HCT116 (cell line): ENCODE results near the gene MPP2. TPM values are rescaled to one million over a fixed set of nuclear protein-coding genes. Genes with fewer than 3 reads are reported as not detected.

ENCODE experiments used
- ATAC-seq: fragments of 200-7000 bp; cut with Tn5 transposase; 2 replicates; pipeline ENCODE4 v1.9.1; 2020; ENCODE audit warnings: mild to moderate bottlenecking, moderate library complexity
- BruUV-seq: library from RNA; stranded (reverse); fragments of 400-500 nt; replicated peaks from 2 replicates; lab custom pipeline; 2021; lab: Mats Ljungman, UMichigan
- CTCF ChIA-PET: fragments of 300-600 bp; sonication (Branson Sonifier 250); formaldehyde crosslinking; loops from one replicate; lab custom pipeline; 2021; ENCODE audit warnings: antibody characterized with exemption; lab: Charles Lee
- POLR2A ChIA-PET: fragments of 300-600, 350-600 bp; sonication (Branson Sonifier 250); formaldehyde crosslinking; loops from one replicate; lab custom pipeline; 2021; ENCODE audit warnings: antibody characterized with exemption; lab: Charles Lee
- RAD21 ChIA-PET, 2 experiments: fragments of 300-600 bp; sonication (Branson Sonifier 250); formaldehyde crosslinking; loops; one replicate each; lab custom pipeline; 2023; ENCODE audit warnings: low total read pairs in 2 of 2; ENCODE audit not compliant: uncharacterized antibody in 2 of 2, unreplicated experiment in 2 of 2, low non-redundant PET in 1 of 2; lab: Charles Lee
- DNase-seq: peaks from one replicate; pipeline ENCODE4 v3.0.0-alpha.2; 2010; ENCODE audit warnings: low read depth, low spot score
- H2AFZ ChIP-seq: fragments of 200-600 bp; shearing (Covaris generic), sonication (generic); 2 replicates; pipeline ENCODE4 v1.6.1; 2017; ENCODE audit warnings: low read depth, mixed run types, mixed read lengths, antibody characterized with exemption, low read length; ENCODE audit not compliant: poor library complexity, severe bottlenecking
- H3K27ac ChIP-seq: 2 replicates; pipeline ENCODE4 v1.5.1; 2012; ENCODE audit warnings: low read depth, low read length
- H3K27me3 ChIP-seq: fragments of 200-600 bp; sonication (generic); 2 replicates; pipeline ENCODE4 v1.6.1; 2016; ENCODE audit warnings: mixed run types, low read length, mixed read lengths; ENCODE audit not compliant: insufficient read depth
- H3K36me3 ChIP-seq, 2 experiments: fragments of 200-500 bp in 1 of 2; fragments of 200-600 bp in 1 of 2; sonication (Bioruptor generic) in 1 of 2; sonication (generic) in 1 of 2; 2 replicates each; pipeline versions ENCODE4 v1.5.1 to v1.6.1; 2014 to 2016; ENCODE audit warnings: low read length in 2 of 2, inconsistent platforms in 1 of 2, mixed read lengths in 1 of 2, mixed run types in 1 of 2; ENCODE audit not compliant: insufficient read depth in 2 of 2, control insufficient read depth in 1 of 2
- H3K4me1 ChIP-seq, 2 experiments: fragments of 200-600 bp in 1 of 2; sonication (generic) in 1 of 2; 2 replicates each; pipeline versions ENCODE4 v1.5.1 to v1.6.1; 2012 to 2017; ENCODE audit warnings: low read length in 2 of 2, inconsistent platforms in 1 of 2, mild to moderate bottlenecking in 1 of 2, mixed read lengths in 1 of 2, mixed run types in 1 of 2, moderate library complexity in 1 of 2; ENCODE audit not compliant: insufficient read depth in 2 of 2, control insufficient read depth in 1 of 2
- H3K4me2 ChIP-seq: fragments of 200-600 bp; sonication (generic); 2 replicates; pipeline ENCODE4 v1.6.1; 2017; ENCODE audit warnings: mixed run types, low read length, mixed read lengths
- H3K4me3 ChIP-seq, 2 experiments: fragments of 200-600 bp in 1 of 2; sonication (generic) in 1 of 2; replicated peaks in 1 of 2; 2 replicates each; pipeline ENCODE4 v1.5.1; 2011 to 2016; ENCODE audit warnings: low read length in 2 of 2, control low read depth in 1 of 2, low read depth in 1 of 2, mild to moderate bottlenecking in 1 of 2, mixed read lengths in 1 of 2, mixed run types in 1 of 2
- H3K79me2 ChIP-seq: fragments of 200-600 bp; sonication (generic); 2 replicates; pipeline ENCODE4 v1.6.1; 2017; ENCODE audit warnings: mild to moderate bottlenecking, mixed run types, low read length, moderate library complexity, mixed read lengths; ENCODE audit not compliant: insufficient read depth
- H3K9ac ChIP-seq: fragments of 200-600 bp; sonication (generic); 2 replicates; pipeline ENCODE4 v1.6.1; 2016; ENCODE audit warnings: low read length, mixed read lengths
- H3K9me2 ChIP-seq: fragments of 200-600 bp; sonication (generic), shearing (Covaris generic); 2 replicates; pipeline ENCODE4 v1.6.1; 2017; ENCODE audit warnings: mixed run types, mild to moderate bottlenecking, moderate library complexity; ENCODE audit not compliant: insufficient read depth
- H3K9me3 ChIP-seq, 2 experiments: fragments of 200-500 bp in 1 of 2; fragments of 200-600 bp in 1 of 2; sonication (Bioruptor generic) in 1 of 2; sonication (generic) in 1 of 2; 2 replicates each; pipeline ENCODE4 v1.6.1; 2014 to 2017; ENCODE audit warnings: low read length in 2 of 2, mixed read lengths in 2 of 2, inconsistent platforms in 1 of 2, low read depth in 1 of 2, mild to moderate bottlenecking in 1 of 2, mixed run types in 1 of 2, moderate library complexity in 1 of 2; ENCODE audit not compliant: control insufficient read depth in 1 of 2, insufficient read depth in 1 of 2
- H4K20me1 ChIP-seq: fragments of 200-600 bp; sonication (generic), shearing (Covaris generic); 2 replicates; pipeline ENCODE4 v1.6.1; 2017; ENCODE audit warnings: mixed run types, mild to moderate bottlenecking, moderate library complexity; ENCODE audit not compliant: insufficient read depth
- CBX3 ChIP-seq: IDR thresholded peaks from 2 replicates; pipeline ENCODE4 v1.6.1; 2012; ENCODE audit warnings: low read depth
- CEBPB ChIP-seq: IDR thresholded peaks from 2 replicates; pipeline ENCODE4 v1.6.1; 2012; ENCODE audit warnings: low read depth
- EZH2 ChIP-seq: fragments of 200-600 bp; sonication (generic); IDR thresholded peaks from 2 replicates; pipeline ENCODE4 v1.6.1; 2017; ENCODE audit warnings: antibody characterized with exemption, mixed run types
- EZH2phosphoT487 ChIP-seq: fragments of 200-600 bp; IDR thresholded peaks from 2 replicates; pipeline ENCODE4 v1.6.1; 2018; ENCODE audit warnings: antibody characterized with exemption, borderline replicate concordance
- JUND ChIP-seq: IDR thresholded peaks from 2 replicates; pipeline ENCODE4 v1.6.1; 2012
- MAX ChIP-seq: IDR thresholded peaks from 2 replicates; pipeline ENCODE4 v1.6.1; 2012
- POLR2A ChIP-seq: IDR thresholded peaks from 2 replicates; pipeline ENCODE4 v1.7.0; 2011; ENCODE audit warnings: borderline replicate concordance; ENCODE audit not compliant: insufficient read depth, insufficient read length; ENCODE audit errors: extremely low read depth
- POLR2AphosphoS5 ChIP-seq: IDR thresholded peaks from 2 replicates; pipeline ENCODE4 v1.6.1; 2011; ENCODE audit warnings: mild to moderate bottlenecking, low read depth, low read length, moderate library complexity
- RAD21 ChIP-seq: IDR thresholded peaks from 2 replicates; pipeline ENCODE4 v1.6.1; 2012; ENCODE audit warnings: low read depth, mild to moderate bottlenecking
- REST ChIP-seq: IDR thresholded peaks from 2 replicates; pipeline ENCODE4 v1.6.1; 2012; ENCODE audit warnings: low read depth
- SRF ChIP-seq: IDR thresholded peaks from 2 replicates; pipeline ENCODE4 v1.6.1; 2012; ENCODE audit warnings: low read depth
- TCF7L2 ChIP-seq: IDR thresholded peaks from 2 replicates; pipeline ENCODE4 v1.7.0; 2011; ENCODE audit warnings: borderline replicate concordance, inconsistent platforms; ENCODE audit not compliant: insufficient read depth, insufficient read length; ENCODE audit errors: extremely low read depth
- intact Hi-C: fragments of 100-400 bp; cut with micrococcal nuclease; formaldehyde crosslinking; loops from 2 replicates; pipeline ENCODE4 v1.10.0; 2022
- total RNA-seq: library from RNA; stranded (reverse); gene quantifications from one replicate; pipeline ENCODE4 v1.2.1, GENCODE V29; 2021; ENCODE audit not compliant: unreplicated experiment

The MPP2 gene
- total RNA-seq, 1 experiment from 2014 or later = 16.4 TPM

GRCh38 chr17:43877451-43878155 lies 29.7 kb downstream of the MPP2 start:
- intact Hi-C loops = loop anchor here (1.0 to 2.0 kb wide), 2 partner anchors 118 to 163 kb away; no protein-coding TSS in a partner anchor

More at GRCh38 chr17:43877451-43878155, 29.7 kb downstream of the MPP2 start:
- H2AFZ ChIP-seq = no peak overlapping the region
- H3K9me3 ChIP-seq = no peaks in the 10 kb centered on the region
- no peaks in the 10 kb centered on the region for H3K79me2 ChIP-seq
- no peaks in the 10 kb centered on the region for H4K20me1 ChIP-seq
- no peaks in the 10 kb centered on the region for H3K36me3 ChIP-seq
- TF ChIP-seq RAD21 (no peak), POLR2AphosphoS5 (no peak), REST (no peak), CBX3 (no peak), POLR2A (no peak), TCF7L2 (no peak), MAX (no peak), EZH2 (no peak), SRF (no peak), EZH2phosphoT487 (no peak), CEBPB (no peak), JUND (no peak)
- H3K4me1 ChIP-seq = peaks cover 0 to 9% of the 10 kb centered on the region in 2 experiments; a peak in 2 of 4 replicates
- H3K4me3 ChIP-seq = no peak overlapping the region
- no peak overlapping the region for H3K9ac ChIP-seq
- H3K4me2 ChIP-seq = no peak overlapping the region
- ChIA-PET RAD21 (interaction anchor here in 1 of 2 experiments (1.0 kb wide), 1 partner anchor 164 kb away, joined by 10 read pairs; no protein-coding TSS in a partner anchor), POLR2A (no interaction called here), CTCF (interaction anchor here (0.6 to 1.7 kb wide), 12 partner anchors 9 to 553 kb away, joined by 3 to 9 read pairs (median 3); partner anchors contain the start of gene CD300LG)
- H3K9me2 ChIP-seq = no peaks in the 10 kb centered on the region
- H3K27ac ChIP-seq = no peak overlapping the region
- no TSS peak for BruUV-seq
- no peak for DNase-seq
- ATAC-seq = no peak
- no peaks in the 10 kb centered on the region for H3K27me3 ChIP-seq
